Measurements from ENCODE around the gene SH3BGR. TPM values are rescaled to one million over a fixed set of nuclear protein-coding genes. Genes with fewer than 3 reads are reported as not detected.

The SH3BGR gene
- total RNA-seq, 1 experiment from 2014 or later: 2.9 TPM

- Histone ChIP-seq H3K4me1 (ENCODE audit: insufficient read depth, low read length, poor library complexity, severe bottlenecking) (no peaks in the 10 kb centered on the region), H3K36me3 (ENCODE audit: insufficient read depth, low read length, poor library complexity, severe bottlenecking) (no peaks in the 10 kb centered on the region), H3K27me3 (replicated peaks; ENCODE audit: insufficient read depth, low read depth, low read length, poor library complexity) (no peaks in the 10 kb centered on the region), H3K9me3 (ENCODE audit: low read depth, low read length, poor library complexity, severe bottlenecking) (no peaks in the 10 kb centered on the region), H3K27ac (ENCODE audit: low read depth, low read length, poor library complexity, severe bottlenecking) (no peak overlapping the region), H3K4me3 (ENCODE audit: low read depth, low read length, poor library complexity, severe bottlenecking) (no peak overlapping the region)
- DNase-seq (ENCODE audit: low spot score): no peak
- no TSS peak for BruUV-seq (replicated peaks)
- POLR2A ChIA-PET (ENCODE audit: low non-redundant PET): no interaction called here
- no peak for TF ChIP-seq CTCF (conservative IDR thresholded peaks at IDR 0.05; ENCODE audit: low read depth, low read length)
- TF ChIP-seq EZH2 (IDR thresholded peaks at IDR 0.05; ENCODE audit: borderline replicate concordance, low read depth, low read length, poor library complexity, severe bottlenecking): no peak
- intact Hi-C loops (cut with micrococcal nuclease; ENCODE audit: unreplicated experiment): no loop called here
- CTCF ChIA-PET: no interaction called here
Observed at GRCh38 chr21:39511102-39511501, 59.3 kb downstream of the SH3BGR start.

- POLR2A ChIA-PET (ENCODE audit: low non-redundant PET): no interaction called here
- Histone ChIP-seq H3K36me3 (ENCODE audit: insufficient read depth, low read length, poor library complexity, severe bottlenecking) (no peaks in the 10 kb centered on the region), H3K27ac (ENCODE audit: low read depth, low read length, poor library complexity, severe bottlenecking) (no peak overlapping the region), H3K4me1 (ENCODE audit: insufficient read depth, low read length, poor library complexity, severe bottlenecking) (no peaks in the 10 kb centered on the region), H3K9me3 (ENCODE audit: low read depth, low read length, poor library complexity, severe bottlenecking) (no peaks in the 10 kb centered on the region), H3K4me3 (ENCODE audit: low read depth, low read length, poor library complexity, severe bottlenecking) (no peak overlapping the region), H3K27me3 (replicated peaks; ENCODE audit: insufficient read depth, low read depth, low read length, poor library complexity) (no peaks in the 10 kb centered on the region)
- no peak for TF ChIP-seq EZH2 (IDR thresholded peaks at IDR 0.05; ENCODE audit: borderline replicate concordance, low read depth, low read length, poor library complexity, severe bottlenecking)
- no peak for TF ChIP-seq CTCF (conservative IDR thresholded peaks at IDR 0.05; ENCODE audit: low read depth, low read length)
- DNase-seq (ENCODE audit: low spot score): no peak
- intact Hi-C loops (cut with micrococcal nuclease; ENCODE audit: unreplicated experiment): no loop called here
- CTCF ChIA-PET: no interaction called here
- no TSS peak for BruUV-seq (replicated peaks)
Observed at GRCh38 chr21:39513735-39514134, 62.0 kb downstream of the SH3BGR start.

GRCh38 chr21:39515684-39516472 is 64.1 kb downstream of the SH3BGR start:
- ChIA-PET CTCF (no interaction called here), POLR2A (ENCODE audit: low non-redundant PET) (no interaction called here)
- Histone ChIP-seq H3K4me3 (ENCODE audit: low read depth, low read length, poor library complexity, severe bottlenecking) (no peak overlapping the region), H3K4me1 (ENCODE audit: insufficient read depth, low read length, poor library complexity, severe bottlenecking) (no peaks in the 10 kb centered on the region), H3K9me3 (ENCODE audit: low read depth, low read length, poor library complexity, severe bottlenecking) (no peaks in the 10 kb centered on the region), H3K36me3 (ENCODE audit: insufficient read depth, low read length, poor library complexity, severe bottlenecking) (no peaks in the 10 kb centered on the region), H3K27me3 (replicated peaks; ENCODE audit: insufficient read depth, low read depth, low read length, poor library complexity) (no peaks in the 10 kb centered on the region), H3K27ac (ENCODE audit: low read depth, low read length, poor library complexity, severe bottlenecking) (no peak overlapping the region)
- intact Hi-C loops (cut with micrococcal nuclease; ENCODE audit: unreplicated experiment): no loop called here
- BruUV-seq (replicated peaks): no TSS peak
- TF ChIP-seq EZH2 (IDR thresholded peaks at IDR 0.05; ENCODE audit: borderline replicate concordance, low read depth, low read length, poor library complexity, severe bottlenecking): no peak
- no peak for TF ChIP-seq CTCF (conservative IDR thresholded peaks at IDR 0.05; ENCODE audit: low read depth, low read length)
- DNase-seq (ENCODE audit: low spot score): no peak
